GM10266 (cell line): Measurements from ENCODE around the gene RSPO1.

Experiments
- DNase-seq: peaks from one replicate; pipeline ENCODE4 v3.0.0; 2012; ENCODE audit errors: extremely low spot score
- TF ChIP-seq, protein P1 (sequence below): IDR thresholded peaks from 2 replicates; pipeline ENCODE4 v1.5.1; 2012; ENCODE audit warnings: mild to moderate bottlenecking, low read depth; ENCODE audit not compliant: control insufficient read depth, insufficient read depth; ENCODE audit errors: missing control alignments

RSPO1 gene

DNA sequence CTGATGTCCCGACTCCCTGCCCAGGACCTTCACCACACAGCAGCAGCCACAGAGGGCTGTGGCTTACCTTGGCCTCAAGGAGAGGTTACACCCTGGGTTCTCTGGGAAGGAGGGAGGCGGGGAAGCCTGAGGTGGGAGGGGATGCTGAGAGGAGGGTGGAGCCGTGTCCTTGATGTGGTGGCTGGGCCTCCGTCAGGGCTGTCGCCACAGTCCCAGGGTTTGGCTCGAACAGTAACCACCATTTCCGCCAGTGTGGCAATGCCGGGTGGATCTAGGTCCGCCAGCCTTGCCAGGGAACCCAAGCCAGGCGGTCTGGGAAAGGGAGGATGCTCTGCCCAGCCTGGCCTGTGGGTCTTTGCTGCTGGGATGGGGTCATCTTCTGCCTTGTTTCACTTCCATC, 39.2 kb upstream of the RSPO1 start:
- TF ChIP-seq, protein P1, sequence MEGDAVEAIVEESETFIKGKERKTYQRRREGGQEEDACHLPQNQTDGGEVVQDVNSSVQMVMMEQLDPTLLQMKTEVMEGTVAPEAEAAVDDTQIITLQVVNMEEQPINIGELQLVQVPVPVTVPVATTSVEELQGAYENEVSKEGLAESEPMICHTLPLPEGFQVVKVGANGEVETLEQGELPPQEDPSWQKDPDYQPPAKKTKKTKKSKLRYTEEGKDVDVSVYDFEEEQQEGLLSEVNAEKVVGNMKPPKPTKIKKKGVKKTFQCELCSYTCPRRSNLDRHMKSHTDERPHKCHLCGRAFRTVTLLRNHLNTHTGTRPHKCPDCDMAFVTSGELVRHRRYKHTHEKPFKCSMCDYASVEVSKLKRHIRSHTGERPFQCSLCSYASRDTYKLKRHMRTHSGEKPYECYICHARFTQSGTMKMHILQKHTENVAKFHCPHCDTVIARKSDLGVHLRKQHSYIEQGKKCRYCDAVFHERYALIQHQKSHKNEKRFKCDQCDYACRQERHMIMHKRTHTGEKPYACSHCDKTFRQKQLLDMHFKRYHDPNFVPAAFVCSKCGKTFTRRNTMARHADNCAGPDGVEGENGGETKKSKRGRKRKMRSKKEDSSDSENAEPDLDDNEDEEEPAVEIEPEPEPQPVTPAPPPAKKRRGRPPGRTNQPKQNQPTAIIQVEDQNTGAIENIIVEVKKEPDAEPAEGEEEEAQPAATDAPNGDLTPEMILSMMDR, result no peak
- no peak for DNase-seq

DNA sequence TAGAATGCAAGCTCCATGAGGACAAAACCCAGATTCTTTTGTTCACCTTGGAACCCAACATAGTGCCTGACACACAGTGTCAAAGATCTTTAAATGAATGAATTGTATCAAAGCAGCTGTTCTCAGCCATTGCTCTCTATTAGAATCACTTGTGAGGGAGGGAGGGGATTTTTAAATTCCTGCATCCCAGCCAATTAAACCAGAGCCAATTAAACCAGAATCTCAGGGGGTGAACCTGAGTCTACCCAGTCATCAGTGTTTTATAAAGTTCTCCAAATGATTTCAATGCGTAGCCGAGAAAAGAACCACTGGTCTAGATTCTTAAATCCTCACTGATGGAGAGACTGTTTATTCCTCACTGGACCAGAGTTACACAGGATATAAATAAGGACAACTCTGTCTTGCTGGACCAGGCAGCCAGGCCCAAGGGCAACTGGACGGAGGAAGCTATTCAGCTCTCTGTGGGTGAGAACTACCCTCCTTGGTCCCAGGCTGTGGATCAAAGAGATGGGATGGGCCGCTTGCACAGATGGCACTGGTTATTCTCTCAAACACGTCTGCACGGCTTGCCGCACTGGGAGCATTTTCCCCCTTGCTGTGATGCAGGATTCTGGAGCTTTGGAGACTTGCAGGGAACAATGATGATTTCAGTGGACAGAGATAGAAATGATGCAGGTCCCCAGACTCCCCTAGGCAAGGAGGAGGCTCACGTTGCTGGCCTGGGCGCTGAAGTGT, 37.6 kb upstream of the RSPO1 start:
- TF ChIP-seq, protein P1, result no peak
- DNase-seq, result no peak

DNA sequence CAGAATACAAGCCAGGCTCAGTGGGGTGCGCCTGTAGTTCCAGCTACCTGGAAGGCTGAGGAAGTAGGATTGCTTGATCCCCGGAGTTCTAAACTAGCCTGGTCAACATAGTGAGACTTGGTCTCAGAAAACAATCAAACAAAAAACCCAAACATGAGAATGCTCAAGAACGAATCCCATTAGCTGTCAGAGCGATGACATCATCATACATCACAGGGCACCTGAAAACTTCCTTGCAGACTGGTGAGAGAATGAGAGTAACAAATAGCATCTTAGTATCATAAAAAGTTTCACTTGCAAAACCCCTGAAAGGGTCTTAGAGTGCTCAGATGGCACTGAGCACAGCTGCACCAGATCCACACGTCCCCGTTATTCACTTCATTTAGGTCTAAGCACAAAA, 36.6 kb upstream of the RSPO1 start:
- no peak for DNase-seq
- TF ChIP-seq, protein P1, result no peak

DNA sequence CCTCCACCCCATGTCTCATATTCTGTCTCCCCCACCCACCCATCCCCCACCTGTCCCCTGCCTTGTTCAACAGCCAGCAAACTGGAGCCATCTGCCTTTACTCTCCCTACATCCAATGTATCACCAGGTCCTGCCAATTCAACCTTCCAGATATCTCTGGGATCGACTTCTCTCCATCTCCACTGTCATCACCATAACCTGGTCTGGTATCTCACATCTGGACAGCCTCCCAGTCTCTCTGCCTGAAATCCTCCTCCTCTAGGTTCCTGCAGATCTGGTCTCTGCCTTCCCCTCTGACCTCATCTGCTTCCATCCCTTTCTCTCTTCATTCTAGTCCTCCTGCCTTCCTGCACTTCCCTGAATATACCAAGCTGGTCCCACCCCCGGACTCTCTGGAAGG, 35.4 kb upstream of the RSPO1 start:
- DNase-seq, result no peak
- TF ChIP-seq, protein P1, result no peak

DNA sequence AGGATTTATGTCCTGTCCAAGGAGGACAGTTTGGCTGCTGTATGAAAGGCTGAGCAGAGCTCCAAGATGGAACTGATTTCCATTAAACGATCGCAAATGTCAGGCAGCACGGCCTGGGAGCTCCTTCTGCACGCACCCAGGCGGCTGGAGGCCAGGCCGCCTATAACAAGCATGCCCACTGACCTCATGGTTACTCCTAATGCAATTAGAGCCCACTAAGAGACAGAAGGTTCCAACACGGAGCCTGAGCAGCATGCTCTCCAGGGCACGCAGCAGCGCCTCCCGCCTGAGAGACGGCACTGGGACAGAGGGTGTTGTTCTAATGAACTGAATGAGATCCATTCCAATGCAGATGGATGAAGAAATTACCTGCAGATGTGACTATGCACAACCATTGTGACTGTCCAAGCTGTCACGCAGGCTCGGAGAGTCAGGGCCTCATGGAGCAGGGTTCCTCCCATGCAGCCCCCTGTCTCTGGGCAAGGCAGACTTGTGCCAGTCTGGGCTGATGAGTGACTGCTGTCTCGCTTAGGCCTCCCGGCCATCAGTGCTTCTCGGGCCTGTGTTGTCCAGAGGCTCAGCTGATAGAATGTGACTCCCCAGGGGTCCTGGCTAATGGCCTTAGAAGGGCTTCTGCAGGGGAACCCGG, 32.5 kb upstream of the RSPO1 start:
- TF ChIP-seq, protein P1, result no peak
- no peak for DNase-seq

DNA sequence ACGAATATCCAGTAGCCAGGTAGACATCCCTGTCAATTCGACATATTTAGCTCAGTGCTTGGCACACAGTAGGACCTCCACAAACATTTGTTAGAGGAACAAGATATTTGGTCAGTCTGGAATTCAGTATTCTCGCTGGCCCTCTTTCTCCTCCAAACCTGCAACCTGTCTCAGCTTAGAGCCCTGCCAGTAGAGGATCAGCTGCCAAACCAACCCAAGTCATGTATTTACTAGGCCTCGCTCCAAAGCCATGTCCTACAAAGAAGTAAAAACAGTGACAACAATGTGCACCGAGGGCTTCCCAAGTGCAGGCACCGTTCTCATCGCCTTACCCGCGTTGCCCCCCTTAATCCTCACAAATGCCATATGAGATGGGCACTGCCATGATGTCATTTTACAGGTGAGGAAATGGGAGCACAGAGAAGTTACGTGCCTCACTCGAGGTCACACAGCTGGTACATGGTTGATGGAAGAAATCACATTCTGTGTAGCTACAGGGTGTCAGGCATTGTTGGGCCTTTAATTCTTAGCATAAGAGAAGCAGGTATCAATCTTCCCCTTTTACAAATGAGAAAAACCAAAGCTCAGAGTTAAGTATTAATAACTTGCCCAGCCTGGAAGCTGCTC, 31.7 kb upstream of the RSPO1 start:
- no peak for DNase-seq
- TF ChIP-seq, protein P1, result no peak
